Activated CD4-positive, alpha-beta T cell treated with anti-CD3 and anti-CD28 coated beads for 4 hours (primary cell): ENCODE measurements around the gene RANBP9.

Experiments used
- DNase-seq, 2 donors: peaks; one replicate each; pipeline ENCODE4 v3.0.0-alpha.2; 2020

RANBP9 gene

GRCh38 chr6:13710552-13711323 is 897 bp downstream of the RANBP9 start:
- DNase-seq = peak; percentile 33 to 35

GRCh38 chr6:13709689-13710551 is 1.7 kb downstream of the RANBP9 start:
- peak in 1 of 2 donors; percentile 12 for DNase-seq

GRCh38 chr6:13708736-13709135 is 2.9 kb downstream of the RANBP9 start:
- DNase-seq = no peak

GRCh38 chr6:13703496-13703895 is 8.1 kb downstream of the RANBP9 start:
- no peak for DNase-seq

- no peak for DNase-seq
These were observed 8.8 kb downstream of the RANBP9 start for GRCh38 chr6:13702809-13703302.

- DNase-seq = no peak
These were observed 11.4 kb downstream of the RANBP9 start for GRCh38 chr6:13700232-13700631.

GRCh38 chr6:13698715-13699114 is 12.9 kb downstream of the RANBP9 start:
- DNase-seq = no peak

- DNase-seq = no peak
These were observed 13.8 kb downstream of the RANBP9 start for GRCh38 chr6:13697857-13698256.

- DNase-seq = no peak
These were observed 15.4 kb downstream of the RANBP9 start for GRCh38 chr6:13696226-13696625.

GRCh38 chr6:13695252-13695651 is 16.4 kb downstream of the RANBP9 start:
- DNase-seq = no peak

GRCh38 chr6:13694562-13694961 is 17.1 kb downstream of the RANBP9 start:
- DNase-seq = no peak

- DNase-seq = no peak
These were observed 22.0 kb downstream of the RANBP9 start for GRCh38 chr6:13689511-13690256.

GRCh38 chr6:13688692-13689196 is 22.9 kb downstream of the RANBP9 start:
- no peak for DNase-seq

GRCh38 chr6:13687917-13688351 is 23.7 kb downstream of the RANBP9 start:
- peak in 1 of 2 donors; percentile 14 for DNase-seq

- DNase-seq = no peak
These were observed 26.8 kb downstream of the RANBP9 start for GRCh38 chr6:13684855-13685254.

- no peak for DNase-seq
These were observed 28.6 kb downstream of the RANBP9 start for GRCh38 chr6:13683038-13683437.

GRCh38 chr6:13682346-13682745 is 29.3 kb downstream of the RANBP9 start:
- no peak for DNase-seq

GRCh38 chr6:13681305-13682061 is 30.2 kb downstream of the RANBP9 start:
- no peak for DNase-seq

- no peak for DNase-seq
These were observed 31.1 kb downstream of the RANBP9 start for GRCh38 chr6:13680448-13680968.

GRCh38 chr6:13679996-13680395 is 31.6 kb downstream of the RANBP9 start:
- no peak for DNase-seq

- no peak for DNase-seq
These were observed 33.2 kb downstream of the RANBP9 start for GRCh38 chr6:13678255-13678983.
